ENCODE measurements around the gene PLA2G2C.
A peak's percentile ranks its signal among the peaks of the same experiment; 100 is the strongest.

The PLA2G2C gene

GRCh38 chr1:20160034-20160433, 26.3 kb downstream of the PLA2G2C start:
- no peaks in the 10 kb centered on the region for H3K27me3 ChIP-seq
- no peak for TF ChIP-seq Cebpa-rat (IDR thresholded peaks at IDR 0.05)
- peaks cover 13% of the 10 kb centered on the region for H3K4me1 ChIP-seq
- H3K9ac ChIP-seq, result no peak overlapping the region
- H4K20me1 ChIP-seq, result no peaks in the 10 kb centered on the region
- no peak overlapping the region for H3K27ac ChIP-seq
- H3K36me3 ChIP-seq, result no peaks in the 10 kb centered on the region
- H3K4me2 ChIP-seq, result no peak overlapping the region
- peak overlapping the region; percentile 18; the same call in 1 of the 2 replicates for H3K4me3 ChIP-seq
- peaks cover 90% of the 10 kb centered on the region for H3K9me3 ChIP-seq

- Histone ChIP-seq H3K27ac (no peak overlapping the region), H3K9me3 (peaks cover 86% of the 10 kb centered on the region), H3K9ac (no peak overlapping the region), H3K4me3 (no peak overlapping the region), H3K36me3 (no peaks in the 10 kb centered on the region), H3K27me3 (no peaks in the 10 kb centered on the region), H4K20me1 (no peaks in the 10 kb centered on the region), H3K4me1 (peaks cover 29% of the 10 kb centered on the region), H3K4me2 (no peak overlapping the region)
- no peak for TF ChIP-seq Cebpa-rat (IDR thresholded peaks at IDR 0.05)
These were observed 27.8 kb downstream of the PLA2G2C start for GRCh38 chr1:20158358-20159070.

- no peak for TF ChIP-seq Cebpa-rat (IDR thresholded peaks at IDR 0.05)
- H3K4me1 ChIP-seq, result peaks cover 54% of the 10 kb centered on the region
- no peaks in the 10 kb centered on the region for H3K27me3 ChIP-seq
- H3K4me3 ChIP-seq, result no peak overlapping the region
- H3K36me3 ChIP-seq, result no peaks in the 10 kb centered on the region
- peaks cover 45% of the 10 kb centered on the region for H3K9me3 ChIP-seq
- H4K20me1 ChIP-seq, result no peaks in the 10 kb centered on the region
- peak overlapping the region; percentile 98 for H3K4me2 ChIP-seq
- no peak overlapping the region; the same call in 1 of the 2 replicates for H3K9ac ChIP-seq
- peak overlapping the region; percentile 62 for H3K27ac ChIP-seq
These were observed 32.0 kb downstream of the PLA2G2C start for GRCh38 chr1:20154301-20154831.

GRCh38 chr1:20153000-20153418, 33.3 kb downstream of the PLA2G2C start:
- Histone ChIP-seq H3K4me1 (peaks cover 66% of the 10 kb centered on the region), H3K4me3 (peak overlapping the region; percentile 68), H3K9me3 (peaks cover 31% of the 10 kb centered on the region), H4K20me1 (no peaks in the 10 kb centered on the region), H3K36me3 (no peaks in the 10 kb centered on the region), H3K9ac (peak overlapping the region; percentile 74), H3K4me2 (peak overlapping the region; percentile 98), H3K27ac (peak overlapping the region; percentile 78), H3K27me3 (no peaks in the 10 kb centered on the region)
- no peak for TF ChIP-seq Cebpa-rat (IDR thresholded peaks at IDR 0.05)

- H3K27ac ChIP-seq, result peak overlapping the region; percentile 78
- peak overlapping the region; percentile 74 for H3K9ac ChIP-seq
- peak overlapping the region; percentile 98 for H3K4me2 ChIP-seq
- H3K9me3 ChIP-seq, result peaks cover 27% of the 10 kb centered on the region
- H4K20me1 ChIP-seq, result no peaks in the 10 kb centered on the region
- no peaks in the 10 kb centered on the region for H3K27me3 ChIP-seq
- peaks cover 68% of the 10 kb centered on the region for H3K4me1 ChIP-seq
- peak overlapping the region; percentile 68 for H3K4me3 ChIP-seq
- H3K36me3 ChIP-seq, result no peaks in the 10 kb centered on the region
- TF ChIP-seq Cebpa-rat (IDR thresholded peaks at IDR 0.05), result no peak
These were observed 33.8 kb downstream of the PLA2G2C start for GRCh38 chr1:20152599-20152930.

- Histone ChIP-seq H3K36me3 (no peaks in the 10 kb centered on the region), H3K4me2 (peak overlapping the region; percentile 98), H3K27me3 (no peaks in the 10 kb centered on the region), H3K9ac (peak overlapping the region; percentile 74), H3K4me3 (peak overlapping the region; percentile 68), H4K20me1 (no peaks in the 10 kb centered on the region), H3K4me1 (peaks cover 68% of the 10 kb centered on the region), H3K9me3 (peaks cover 22% of the 10 kb centered on the region), H3K27ac (peak overlapping the region; percentile 78)
- TF ChIP-seq Cebpa-rat (IDR thresholded peaks at IDR 0.05), result no peak
These were observed 34.3 kb downstream of the PLA2G2C start for GRCh38 chr1:20151906-20152598.

- no peaks in the 10 kb centered on the region for H4K20me1 ChIP-seq
- no peak overlapping the region for H3K4me3 ChIP-seq
- no peaks in the 10 kb centered on the region for H3K36me3 ChIP-seq
- no peaks in the 10 kb centered on the region for H3K27me3 ChIP-seq
- peaks cover 12% of the 10 kb centered on the region for H3K9me3 ChIP-seq
- H3K9ac ChIP-seq, result no peak overlapping the region
- peak overlapping the region; percentile 98 for H3K4me2 ChIP-seq
- H3K27ac ChIP-seq, result no peak overlapping the region
- TF ChIP-seq Cebpa-rat (IDR thresholded peaks at IDR 0.05), result no peak
- H3K4me1 ChIP-seq, result peaks cover 58% of the 10 kb centered on the region
These were observed 35.3 kb downstream of the PLA2G2C start for GRCh38 chr1:20150969-20151368.

- no peak for TF ChIP-seq Cebpa-rat (IDR thresholded peaks at IDR 0.05)
- Histone ChIP-seq H3K27me3 (no peaks in the 10 kb centered on the region), H3K9ac (no peak overlapping the region), H3K36me3 (no peaks in the 10 kb centered on the region), H3K4me3 (no peak overlapping the region), H3K9me3 (peaks cover 5% of the 10 kb centered on the region), H3K4me1 (peaks cover 57% of the 10 kb centered on the region), H3K27ac (no peak overlapping the region), H3K4me2 (no peak overlapping the region), H4K20me1 (no peaks in the 10 kb centered on the region)
These were observed 36.0 kb downstream of the PLA2G2C start for GRCh38 chr1:20150326-20150705.

GRCh38 chr1:20149601-20150325, 36.6 kb downstream of the PLA2G2C start:
- no peaks in the 10 kb centered on the region for H4K20me1 ChIP-seq
- no peaks in the 10 kb centered on the region for H3K27me3 ChIP-seq
- peaks cover 52% of the 10 kb centered on the region for H3K4me1 ChIP-seq
- no peak for TF ChIP-seq Cebpa-rat (IDR thresholded peaks at IDR 0.05)
- H3K4me3 ChIP-seq, result no peak overlapping the region
- no peaks in the 10 kb centered on the region for H3K9me3 ChIP-seq
- H3K27ac ChIP-seq, result no peak overlapping the region
- no peak overlapping the region for H3K9ac ChIP-seq
- no peak overlapping the region for H3K4me2 ChIP-seq
- H3K36me3 ChIP-seq, result no peaks in the 10 kb centered on the region
